Natural killer cell (primary cell): ENCODE measurements around the gene THAP7. TPM values are rescaled to one million over a fixed set of nuclear protein-coding genes. Genes with fewer than 3 reads are reported as not detected.

Experiments used
- ATAC-seq, 3 donors: fragments of 150-1000 bp in 2 of 3; fragments of 200-7000 bp in 1 of 3; cut with Tn5 transposase; 1 replicate in 1 of 3; 2 replicates in 2 of 3; pipeline ENCODE4 v1.10.0; 2021; ENCODE audit warnings: mild to moderate bottlenecking in 2 of 3, moderate library complexity in 2 of 3
- DNase-seq, 2 donors: peaks; one replicate each; pipeline versions ENCODE4 v3.0.0 to v3.0.0-alpha.2; 2013 to 2021; ENCODE audit warnings: mixed read lengths in 1 of 2
- H3K27ac ChIP-seq: one replicate; pipeline ENCODE4 v1.5.1; 2013; ENCODE audit warnings: mild to moderate bottlenecking, low read length
- H3K27me3 ChIP-seq: one replicate; pipeline ENCODE4 v1.6.1; 2013; ENCODE audit warnings: low read length; ENCODE audit not compliant: control insufficient read depth, insufficient read depth
- H3K36me3 ChIP-seq: one replicate; pipeline ENCODE4 v1.6.1; 2013; ENCODE audit warnings: low read length; ENCODE audit not compliant: control insufficient read depth, insufficient read depth
- H3K4me1 ChIP-seq: one replicate; pipeline ENCODE4 v1.6.1; 2013; ENCODE audit warnings: low read length; ENCODE audit not compliant: control insufficient read depth, insufficient read depth
- H3K4me3 ChIP-seq: one replicate; pipeline ENCODE4 v1.5.1; 2013; ENCODE audit warnings: low read length
- H3K9me3 ChIP-seq: one replicate; pipeline ENCODE4 v1.6.1; 2013; ENCODE audit warnings: low read length; ENCODE audit not compliant: control insufficient read depth, insufficient read depth
- H3K27ac Mint-ChIP-seq, 2 donors: one replicate each; pipeline ENCODE4 v1.8.0; 2022; ENCODE audit warnings: mild to moderate bottlenecking in 2 of 2, mixed read lengths in 2 of 2, moderate library complexity in 1 of 2
- H3K27me3 Mint-ChIP-seq, 2 donors: one replicate each; pipeline ENCODE4 v1.8.0; 2022; ENCODE audit warnings: low read depth in 2 of 2, mixed read lengths in 2 of 2
- H3K36me3 Mint-ChIP-seq: one replicate; pipeline ENCODE4 v1.8.0; 2022; ENCODE audit warnings: mixed read lengths
- H3K4me1 Mint-ChIP-seq, 2 donors: one replicate each; pipeline ENCODE4 v1.8.0; 2022; ENCODE audit warnings: mixed read lengths in 2 of 2
- H3K4me3 Mint-ChIP-seq: one replicate; pipeline ENCODE4 v1.8.0; 2022; ENCODE audit warnings: mild to moderate bottlenecking, moderate library complexity, mixed read lengths
- H3K9me3 Mint-ChIP-seq, 2 donors: one replicate each; pipeline ENCODE4 v1.8.0; 2022; ENCODE audit warnings: mixed read lengths in 2 of 2
- WGBS: methylation state at CpG from one replicate; pipeline ENCODE4 v1.1.7; 2013; ENCODE audit warnings: missing lambda C conversion rate; ENCODE audit not compliant: insufficient coverage; 5-methylcytosine and 5-hydroxymethylcytosine counted together
- intact Hi-C: fragments of 100-400 bp; cut with micrococcal nuclease; formaldehyde crosslinking; loops from one replicate; pipeline ENCODE4 v1.14.2; 2022
- total RNA-seq, 4 donors: library from RNA; stranded (reverse); fragments of 120-200 nt in 1 of 4; gene quantifications; one replicate each; pipeline versions ENCODE4 v1.2.3 to v1.2.4, GENCODE V29; 2013 to 2022
- TF ChIP-seq, protein P1 (sequence below): fragments of 200-600 bp; IDR thresholded peaks from one replicate; pipeline ENCODE4 v1.8.0; 2022; ENCODE audit warnings: antibody characterized with exemption

THAP7 gene
- total RNA-seq, 3 donors from 2014 or later (not counting 1 experiment from before 2014, with no cell fraction given): 24.1 to 40.0 (median 26.8) TPM

GRCh38 chr22:21033895-21034294 lies 32.0 kb upstream of the THAP7 start:
- Histone ChIP-seq H3K27ac (no peak overlapping the region), H3K27me3 (peaks cover 6% of the 10 kb centered on the region), H3K4me3 (no peak overlapping the region), H3K4me1 (peaks cover 9% of the 10 kb centered on the region), H3K36me3 (no peaks in the 10 kb centered on the region), H3K9me3 (no peaks in the 10 kb centered on the region)
- Mint-ChIP-seq H3K27ac (no peak overlapping the region), H3K4me1 (peaks cover 0 to 4% of the 10 kb centered on the region in 2 donors), H3K4me3 (no peak overlapping the region), H3K9me3 (no peaks in the 10 kb centered on the region), H3K36me3 (no peaks in the 10 kb centered on the region), H3K27me3 (peaks cover 10 to 26% of the 10 kb centered on the region in 2 donors)
- TF ChIP-seq, protein P1, sequence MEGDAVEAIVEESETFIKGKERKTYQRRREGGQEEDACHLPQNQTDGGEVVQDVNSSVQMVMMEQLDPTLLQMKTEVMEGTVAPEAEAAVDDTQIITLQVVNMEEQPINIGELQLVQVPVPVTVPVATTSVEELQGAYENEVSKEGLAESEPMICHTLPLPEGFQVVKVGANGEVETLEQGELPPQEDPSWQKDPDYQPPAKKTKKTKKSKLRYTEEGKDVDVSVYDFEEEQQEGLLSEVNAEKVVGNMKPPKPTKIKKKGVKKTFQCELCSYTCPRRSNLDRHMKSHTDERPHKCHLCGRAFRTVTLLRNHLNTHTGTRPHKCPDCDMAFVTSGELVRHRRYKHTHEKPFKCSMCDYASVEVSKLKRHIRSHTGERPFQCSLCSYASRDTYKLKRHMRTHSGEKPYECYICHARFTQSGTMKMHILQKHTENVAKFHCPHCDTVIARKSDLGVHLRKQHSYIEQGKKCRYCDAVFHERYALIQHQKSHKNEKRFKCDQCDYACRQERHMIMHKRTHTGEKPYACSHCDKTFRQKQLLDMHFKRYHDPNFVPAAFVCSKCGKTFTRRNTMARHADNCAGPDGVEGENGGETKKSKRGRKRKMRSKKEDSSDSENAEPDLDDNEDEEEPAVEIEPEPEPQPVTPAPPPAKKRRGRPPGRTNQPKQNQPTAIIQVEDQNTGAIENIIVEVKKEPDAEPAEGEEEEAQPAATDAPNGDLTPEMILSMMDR: no peak
- 69% methylated on average over 3 of the region's 3 CpGs for WGBS
- intact Hi-C loops: no loop called here
- no peak for ATAC-seq
- DNase-seq: no peak

GRCh38 chr22:21032868-21033688 lies 31.2 kb upstream of the THAP7 start:
- H3K27me3 Mint-ChIP-seq: peaks cover 10 to 26% of the 10 kb centered on the region in 2 donors
- DNase-seq (no peak), ATAC-seq (no peak)
- 87% methylated on average over 12 of the region's 12 CpGs for WGBS
- Histone ChIP-seq H3K27me3 (peaks cover 6% of the 10 kb centered on the region), H3K36me3 (no peaks in the 10 kb centered on the region), H3K4me1 (peaks cover 9% of the 10 kb centered on the region), H3K9me3 (no peaks in the 10 kb centered on the region), H3K4me3 (no peak overlapping the region), H3K27ac (no peak overlapping the region)
- no peak overlapping the region for H3K4me3 Mint-ChIP-seq
- intact Hi-C loops: no loop called here
- TF ChIP-seq, protein P1: no peak
- H3K36me3 Mint-ChIP-seq: no peaks in the 10 kb centered on the region
- H3K4me1 Mint-ChIP-seq: peaks cover 0 to 4% of the 10 kb centered on the region in 2 donors
- no peaks in the 10 kb centered on the region for H3K9me3 Mint-ChIP-seq
- no peak overlapping the region for H3K27ac Mint-ChIP-seq

- H3K9me3 ChIP-seq: no peaks in the 10 kb centered on the region
- no peaks in the 10 kb centered on the region for H3K36me3 Mint-ChIP-seq
- H3K9me3 Mint-ChIP-seq: no peaks in the 10 kb centered on the region
- ATAC-seq (peak in 1 of 3 donors; percentile 50), DNase-seq (no peak)
- no peak within 1 kb of the TSS for H3K27ac Mint-ChIP-seq
- no peak within 1 kb of the TSS for H3K4me3 Mint-ChIP-seq
- TF ChIP-seq, protein P1: no peak
- 11% methylated on average over 59 of the region's 59 CpGs for WGBS
- H3K4me3 ChIP-seq: no peak within 1 kb of the TSS
- H3K27me3 ChIP-seq: peaks cover 6% of the 10 kb centered on the region
- no peaks in the 10 kb centered on the region for H3K36me3 ChIP-seq
- peaks cover 10 to 26% of the 10 kb centered on the region in 2 donors for H3K27me3 Mint-ChIP-seq
- peaks cover 9% of the 10 kb centered on the region for H3K4me1 ChIP-seq
- peaks cover 0 to 4% of the 10 kb centered on the region in 2 donors for H3K4me1 Mint-ChIP-seq
- intact Hi-C loops: no loop called here
- H3K27ac ChIP-seq: no peak within 1 kb of the TSS
Measured at GRCh38 chr22:21032037-21032867, 30.3 kb upstream of the THAP7 start, which contains the start of gene SLC7A4. SLC7A4 (minus strand) TSS chr22:21032561; CDS start chr22:21031812, 749 bp downstream.
